Activated B cell treated with CpG ODN at 0.5 μM for 24 hours (primary cell): Measurements from ENCODE around the gene PDLIM1. TPM values are rescaled to one million over a fixed set of nuclear protein-coding genes. Genes with fewer than 3 reads are reported as not detected.

ENCODE experiments used
- ATAC-seq: fragments of 200-7000 bp; cut with Tn5 transposase; one replicate; pipeline ENCODE4 v1.10.0; 2021; ENCODE audit warnings: low read depth, mild to moderate bottlenecking, moderate library complexity
- CTCF ChIA-PET: fragments of 350-600 bp; sonication (Branson Sonifier 250); formaldehyde crosslinking; loops from one replicate; lab custom pipeline; 2021; ENCODE audit warnings: antibody characterized with exemption; lab: Charles Lee
- POLR2A ChIA-PET: fragments of 350-600 bp; sonication (Branson Sonifier 250); formaldehyde crosslinking; loops from one replicate; lab custom pipeline; 2021; ENCODE audit warnings: antibody characterized with exemption; lab: Charles Lee
- DNase-seq: peaks from one replicate; pipeline ENCODE4 v3.0.0; 2022
- H3K27ac Mint-ChIP-seq: one replicate; pipeline ENCODE4 v1.8.0; 2020; ENCODE audit warnings: mixed read lengths
- H3K27me3 Mint-ChIP-seq: one replicate; pipeline ENCODE4 v1.8.0; 2021; ENCODE audit warnings: mixed read lengths
- H3K36me3 Mint-ChIP-seq: one replicate; pipeline ENCODE4 v1.8.0; 2021; ENCODE audit warnings: low read depth, mixed read lengths
- H3K4me1 Mint-ChIP-seq: one replicate; pipeline ENCODE4 v1.8.0; 2021; ENCODE audit warnings: mixed read lengths
- H3K4me3 Mint-ChIP-seq: one replicate; pipeline ENCODE4 v1.8.0; 2020; ENCODE audit warnings: mild to moderate bottlenecking, mixed read lengths
- H3K9me3 Mint-ChIP-seq: one replicate; pipeline ENCODE4 v1.8.0; 2020; ENCODE audit warnings: mixed read lengths
- intact Hi-C: fragments of 100-400 bp; cut with micrococcal nuclease; formaldehyde crosslinking; loops from one replicate; pipeline ENCODE4 v1.15.1; 2024
- total RNA-seq: library from RNA; stranded (reverse); gene quantifications from 2 replicates; pipeline ENCODE4 v1.2.3, GENCODE V29; 2022
- TF ChIP-seq, protein P1 (sequence below): fragments of 200-600 bp; IDR thresholded peaks from one replicate; pipeline ENCODE4 v1.8.0; 2022; ENCODE audit warnings: antibody characterized with exemption, mild to moderate bottlenecking

Gene PDLIM1
- total RNA-seq, 1 donor from 2014 or later = 141 TPM

DNA sequence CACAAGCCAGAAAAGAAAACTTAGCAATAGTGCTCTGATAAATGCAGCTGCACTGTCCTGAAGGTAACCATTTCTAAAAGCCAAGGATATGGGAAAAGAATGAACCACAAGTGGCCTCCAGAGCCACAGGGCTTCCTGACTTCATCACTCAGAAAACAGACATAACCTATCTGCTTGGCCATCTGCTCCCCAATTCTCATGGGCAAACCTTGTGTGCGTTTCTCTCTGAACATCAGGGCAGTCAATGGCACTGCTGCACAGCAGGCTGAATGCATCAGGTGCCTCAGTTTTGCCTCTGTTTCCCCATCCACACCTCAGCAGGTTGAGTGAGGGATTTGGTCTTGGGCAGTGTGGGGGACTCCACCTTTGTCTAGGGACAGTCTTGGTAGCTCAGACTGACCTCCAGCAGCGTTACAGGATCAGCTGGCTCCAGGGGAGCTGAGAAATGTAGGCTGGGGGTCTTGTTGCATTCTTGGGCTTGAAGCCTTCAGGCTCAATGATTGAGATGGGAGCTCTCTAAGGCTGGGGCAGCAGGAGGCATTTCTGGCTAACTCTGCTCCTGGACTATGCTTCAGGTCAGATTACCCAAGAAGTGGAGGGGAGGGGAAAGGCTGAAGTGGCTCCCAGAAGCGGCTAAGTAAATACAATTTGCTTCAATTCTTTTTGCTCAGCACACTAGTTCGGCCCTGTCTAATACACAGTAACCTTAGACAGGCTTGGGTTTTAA, 23.6 kb upstream of the PDLIM1 start:
- ATAC-seq = no peak
- H3K4me3 Mint-ChIP-seq = no peak overlapping the region
- intact Hi-C loops = no loop called here
- H3K4me1 Mint-ChIP-seq = peaks cover 20% of the 10 kb centered on the region
- no peaks in the 10 kb centered on the region for H3K9me3 Mint-ChIP-seq
- CTCF ChIA-PET = no interaction called here
- H3K27ac Mint-ChIP-seq = no peak overlapping the region
- POLR2A ChIA-PET = no interaction called here
- no peak for DNase-seq
- H3K27me3 Mint-ChIP-seq = no peaks in the 10 kb centered on the region
- TF ChIP-seq, protein P1, sequence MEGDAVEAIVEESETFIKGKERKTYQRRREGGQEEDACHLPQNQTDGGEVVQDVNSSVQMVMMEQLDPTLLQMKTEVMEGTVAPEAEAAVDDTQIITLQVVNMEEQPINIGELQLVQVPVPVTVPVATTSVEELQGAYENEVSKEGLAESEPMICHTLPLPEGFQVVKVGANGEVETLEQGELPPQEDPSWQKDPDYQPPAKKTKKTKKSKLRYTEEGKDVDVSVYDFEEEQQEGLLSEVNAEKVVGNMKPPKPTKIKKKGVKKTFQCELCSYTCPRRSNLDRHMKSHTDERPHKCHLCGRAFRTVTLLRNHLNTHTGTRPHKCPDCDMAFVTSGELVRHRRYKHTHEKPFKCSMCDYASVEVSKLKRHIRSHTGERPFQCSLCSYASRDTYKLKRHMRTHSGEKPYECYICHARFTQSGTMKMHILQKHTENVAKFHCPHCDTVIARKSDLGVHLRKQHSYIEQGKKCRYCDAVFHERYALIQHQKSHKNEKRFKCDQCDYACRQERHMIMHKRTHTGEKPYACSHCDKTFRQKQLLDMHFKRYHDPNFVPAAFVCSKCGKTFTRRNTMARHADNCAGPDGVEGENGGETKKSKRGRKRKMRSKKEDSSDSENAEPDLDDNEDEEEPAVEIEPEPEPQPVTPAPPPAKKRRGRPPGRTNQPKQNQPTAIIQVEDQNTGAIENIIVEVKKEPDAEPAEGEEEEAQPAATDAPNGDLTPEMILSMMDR = no peak
- no peaks in the 10 kb centered on the region for H3K36me3 Mint-ChIP-seq

DNA sequence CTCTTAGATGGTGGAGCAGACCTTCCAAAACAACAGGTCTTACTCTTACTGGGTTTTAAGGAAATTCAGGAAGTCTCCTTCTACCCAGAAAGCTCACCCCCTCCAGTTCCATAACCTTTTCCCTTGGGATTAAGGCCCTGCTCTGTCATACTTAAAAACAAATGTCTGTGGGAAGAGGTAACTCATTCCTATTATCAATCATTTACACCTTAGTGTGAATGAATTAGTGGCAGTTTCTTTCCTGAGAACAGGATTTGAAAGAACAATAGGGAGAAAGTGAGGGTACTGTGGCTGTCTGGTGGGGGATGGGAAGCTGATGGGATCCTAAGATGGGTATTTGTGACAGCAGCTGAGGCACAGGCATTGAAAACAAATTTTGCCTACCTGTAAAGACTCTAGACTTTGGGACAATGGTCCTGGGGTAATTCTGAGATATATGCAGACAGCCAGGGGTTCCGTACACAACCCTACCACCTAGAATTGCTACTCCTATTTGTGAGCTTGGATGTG, 22.2 kb upstream of the PDLIM1 start:
- H3K4me3 Mint-ChIP-seq = no peak overlapping the region
- H3K27ac Mint-ChIP-seq = no peak overlapping the region
- H3K27me3 Mint-ChIP-seq = no peaks in the 10 kb centered on the region
- intact Hi-C loops = no loop called here
- no peaks in the 10 kb centered on the region for H3K36me3 Mint-ChIP-seq
- ATAC-seq (no peak), DNase-seq (no peak)
- TF ChIP-seq, protein P1 = no peak
- peaks cover 30% of the 10 kb centered on the region for H3K4me1 Mint-ChIP-seq
- ChIA-PET POLR2A (no interaction called here), CTCF (no interaction called here)
- no peaks in the 10 kb centered on the region for H3K9me3 Mint-ChIP-seq

DNA sequence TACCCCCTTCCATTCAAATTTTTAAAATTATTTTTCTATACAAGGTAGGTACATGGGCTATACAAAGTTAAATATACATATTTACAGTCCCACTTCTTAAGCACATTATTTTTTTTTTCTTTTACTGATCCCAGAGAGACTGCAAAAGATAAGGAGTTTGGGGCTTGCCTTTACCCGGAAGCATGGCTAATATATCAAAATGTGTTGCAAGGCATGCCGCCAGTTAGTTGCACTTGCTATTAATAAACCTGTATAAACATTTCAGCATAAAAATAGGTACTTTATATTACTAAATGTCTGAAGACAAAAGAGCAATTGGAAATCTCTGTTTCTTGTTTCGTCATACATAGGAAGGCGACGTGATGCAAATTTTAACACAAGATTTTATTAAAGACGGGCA, 21.5 kb upstream of the PDLIM1 start:
- H3K27me3 Mint-ChIP-seq = no peaks in the 10 kb centered on the region
- CTCF ChIA-PET = no interaction called here
- DNase-seq (no peak), ATAC-seq (no peak)
- H3K27ac Mint-ChIP-seq = no peak overlapping the region
- H3K9me3 Mint-ChIP-seq = no peaks in the 10 kb centered on the region
- no peak overlapping the region for H3K4me3 Mint-ChIP-seq
- peaks cover 31% of the 10 kb centered on the region for H3K4me1 Mint-ChIP-seq
- TF ChIP-seq, protein P1 = no peak
- H3K36me3 Mint-ChIP-seq = no peaks in the 10 kb centered on the region
- POLR2A ChIA-PET = no interaction called here
- intact Hi-C loops = no loop called here

DNA sequence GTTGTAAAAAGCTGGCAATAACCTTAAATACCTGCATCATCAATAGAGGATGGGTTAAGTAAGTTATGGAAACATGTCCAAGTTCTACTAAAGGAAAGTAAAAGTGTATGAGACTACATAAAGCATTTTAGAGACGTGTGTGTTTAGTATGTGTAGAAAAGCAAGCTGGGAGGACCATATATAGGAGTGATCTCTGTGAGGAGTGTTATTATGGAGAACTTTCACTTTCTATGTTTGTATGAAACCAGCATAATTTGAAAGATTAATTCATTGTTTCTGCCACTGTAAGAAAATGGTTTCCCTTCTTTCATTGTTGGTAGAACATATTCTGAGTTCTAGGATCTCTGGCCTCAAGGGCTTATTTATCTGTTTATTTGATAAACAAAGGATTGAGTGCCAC, 19.2 kb upstream of the PDLIM1 start:
- Mint-ChIP-seq H3K27ac (peak overlapping the region; percentile 76), H3K4me1 (peaks cover 31% of the 10 kb centered on the region), H3K36me3 (no peaks in the 10 kb centered on the region), H3K9me3 (no peaks in the 10 kb centered on the region), H3K27me3 (no peaks in the 10 kb centered on the region), H3K4me3 (peak overlapping the region; percentile 60)
- ATAC-seq (peak; percentile 56), DNase-seq (no peak)
- TF ChIP-seq, protein P1 = no peak
- ChIA-PET POLR2A (interaction anchor here (1.8 kb wide), 1 partner anchor 15 kb away, joined by 14 read pairs; no protein-coding TSS in a partner anchor), CTCF (no interaction called here)
- intact Hi-C loops = loop anchor here (2.0 kb wide), 1 partner anchor 15 kb away; no protein-coding TSS in a partner anchor
